Measurements from ENCODE around the gene KCNJ15. TPM values are rescaled to one million over a fixed set of nuclear protein-coding genes. Genes with fewer than 3 reads are reported as not detected.
"Not testable (repeated sequence)": the region's sequence is repeated elsewhere in the genome, so short reads cannot be mapped to it uniquely, and the experiment has no call there.

The KCNJ15 gene
- total RNA-seq, 1 experiment from 2014 or later = not detected

DNA sequence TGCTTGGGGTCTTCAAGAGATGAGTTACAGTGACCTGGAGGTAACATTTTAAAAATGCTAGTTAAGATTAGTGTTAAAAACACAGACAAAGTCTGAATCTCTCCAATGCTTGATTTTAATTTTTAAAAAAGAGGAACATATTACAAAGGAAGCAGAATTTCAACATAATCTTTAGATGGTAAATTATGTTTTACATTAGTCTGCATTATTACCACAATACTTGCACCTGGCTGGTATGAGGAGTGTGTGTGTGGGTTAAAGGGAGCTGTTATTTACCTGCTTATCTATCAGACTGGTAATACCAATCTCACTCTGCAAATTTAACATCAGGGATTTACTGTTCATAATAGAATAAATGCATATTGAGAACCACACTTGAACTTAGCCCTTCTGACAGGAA lies 10.3 kb upstream of the KCNJ15 start:
- TF ChIP-seq, protein P1, sequence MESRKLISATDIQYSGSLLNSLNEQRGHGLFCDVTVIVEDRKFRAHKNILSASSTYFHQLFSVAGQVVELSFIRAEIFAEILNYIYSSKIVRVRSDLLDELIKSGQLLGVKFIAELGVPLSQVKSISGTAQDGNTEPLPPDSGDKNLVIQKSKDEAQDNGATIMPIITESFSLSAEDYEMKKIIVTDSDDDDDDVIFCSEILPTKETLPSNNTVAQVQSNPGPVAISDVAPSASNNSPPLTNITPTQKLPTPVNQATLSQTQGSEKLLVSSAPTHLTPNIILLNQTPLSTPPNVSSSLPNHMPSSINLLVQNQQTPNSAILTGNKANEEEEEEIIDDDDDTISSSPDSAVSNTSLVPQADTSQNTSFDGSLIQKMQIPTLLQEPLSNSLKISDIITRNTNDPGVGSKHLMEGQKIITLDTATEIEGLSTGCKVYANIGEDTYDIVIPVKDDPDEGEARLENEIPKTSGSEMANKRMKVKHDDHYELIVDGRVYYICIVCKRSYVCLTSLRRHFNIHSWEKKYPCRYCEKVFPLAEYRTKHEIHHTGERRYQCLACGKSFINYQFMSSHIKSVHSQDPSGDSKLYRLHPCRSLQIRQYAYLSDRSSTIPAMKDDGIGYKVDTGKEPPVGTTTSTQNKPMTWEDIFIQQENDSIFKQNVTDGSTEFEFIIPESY (IDR thresholded peaks at IDR 0.05; ENCODE audit: extremely low read depth, insufficient replicate concordance, low read length) = no peak
- TF ChIP-seq EZH2 (IDR thresholded peaks at IDR 0.05) (no peak), ZFX (IDR thresholded peaks at IDR 0.05) (no peak), YY1 (IDR thresholded peaks at IDR 0.05; ENCODE audit: extremely low read depth, insufficient replicate concordance, low read depth, low read length) (no peak)
- no peak overlapping the region for H3K9ac ChIP-seq (ENCODE audit: low read length)
- no peak overlapping the region for H3K27ac ChIP-seq (ENCODE audit: low read depth, low read length)
- H3K36me3 ChIP-seq (ENCODE audit: control insufficient read depth in 1 of 2, insufficient read depth in 2 of 2, low read length in 2 of 2) = no peaks in the 10 kb centered on the region
- intact Hi-C loops (cut with micrococcal nuclease) = no loop called here
- H3K9me2 ChIP-seq (ENCODE audit: insufficient read depth) = no peaks in the 10 kb centered on the region
- no peak for DNase-seq (ENCODE audit: low read depth, low spot score)
- H3K4me2 ChIP-seq (ENCODE audit: low read length) = no peak overlapping the region
- H3K4me3 ChIP-seq (replicated peaks in 1 of 2; ENCODE audit: low read depth in 1 of 2, low read length in 2 of 2) = no peak overlapping the region
- CTCF ChIA-PET = no interaction called here
- H2AFZ ChIP-seq (ENCODE audit: low read depth, low read length, poor library complexity, severe bottlenecking) = no peak overlapping the region
- POLR2A ChIA-PET = no interaction called here
- RAD21 ChIA-PET (ENCODE audit: low non-redundant PET in 1 of 2, low total read pairs in 2 of 2, uncharacterized antibody in 2 of 2, unreplicated experiment in 2 of 2) = no interaction called here
- no peaks in the 10 kb centered on the region for H3K79me2 ChIP-seq (ENCODE audit: insufficient read depth, low read length)
- no peak for ATAC-seq
- H3K27me3 ChIP-seq (ENCODE audit: insufficient read depth, low read length) = no peaks in the 10 kb centered on the region
- BruUV-seq (replicated peaks) = no TSS peak
- H4K20me1 ChIP-seq (ENCODE audit: insufficient read depth) = no peaks in the 10 kb centered on the region
- peaks cover 0 to 19% of the 10 kb centered on the region in 2 experiments; a peak in 1 of 4 replicates for H3K9me3 ChIP-seq (ENCODE audit: control insufficient read depth in 1 of 2, insufficient read depth in 1 of 2, low read depth in 1 of 2, low read length in 2 of 2)
- no peaks in the 10 kb centered on the region for H3K4me1 ChIP-seq (ENCODE audit: control insufficient read depth in 1 of 2, insufficient read depth in 2 of 2, low read length in 2 of 2)

DNA sequence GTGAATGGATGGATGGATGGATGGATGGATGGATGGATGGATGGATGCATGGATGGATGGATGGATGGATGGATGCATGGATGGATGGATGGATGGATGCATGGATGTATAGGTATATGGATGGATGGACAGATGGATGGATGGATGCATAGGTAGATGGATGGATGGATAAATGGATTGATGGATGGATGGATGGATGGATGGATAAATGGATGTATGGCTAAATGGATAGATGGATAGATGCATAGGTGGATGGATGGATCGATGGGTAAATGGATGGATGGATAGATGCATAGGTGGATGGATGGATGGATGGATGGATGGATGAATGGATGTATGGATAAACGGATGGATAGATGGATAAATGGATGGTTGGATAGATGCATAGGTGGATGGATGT lies 9.7 kb upstream of the KCNJ15 start:
- H3K27ac ChIP-seq (ENCODE audit: low read depth, low read length); BruUV-seq (replicated peaks); H4K20me1 ChIP-seq (ENCODE audit: insufficient read depth); H3K9me2 ChIP-seq (ENCODE audit: insufficient read depth); H3K9ac ChIP-seq (ENCODE audit: low read length); ATAC-seq; RAD21 ChIA-PET (ENCODE audit: low non-redundant PET in 1 of 2, low total read pairs in 2 of 2, uncharacterized antibody in 2 of 2, unreplicated experiment in 2 of 2); intact Hi-C loops (cut with micrococcal nuclease); DNase-seq (ENCODE audit: low read depth, low spot score); POLR2A ChIA-PET; CTCF ChIA-PET; H3K27me3 ChIP-seq (ENCODE audit: insufficient read depth, low read length); H3K36me3 ChIP-seq (ENCODE audit: control insufficient read depth in 1 of 2, insufficient read depth in 2 of 2, low read length in 2 of 2); H3K4me3 ChIP-seq (replicated peaks in 1 of 2; ENCODE audit: low read depth in 1 of 2, low read length in 2 of 2); H3K4me2 ChIP-seq (ENCODE audit: low read length); H3K4me1 ChIP-seq (ENCODE audit: control insufficient read depth in 1 of 2, insufficient read depth in 2 of 2, low read length in 2 of 2); H3K79me2 ChIP-seq (ENCODE audit: insufficient read depth, low read length); H2AFZ ChIP-seq (ENCODE audit: low read depth, low read length, poor library complexity, severe bottlenecking): not testable (repeated sequence)
- H3K9me3 ChIP-seq (ENCODE audit: control insufficient read depth in 1 of 2, insufficient read depth in 1 of 2, low read depth in 1 of 2, low read length in 2 of 2) = peaks cover 0 to 19% of the 10 kb centered on the region in 2 experiments; a peak in 1 of 4 replicates

All from HCT116 (cell line).